ENCODE results near the gene B4GALT3. TPM values are rescaled to one million over a fixed set of nuclear protein-coding genes. Genes with fewer than 3 reads are reported as not detected.

The B4GALT3 gene
- total and polyA plus RNA-seq, 9 of the 15 experiments (the other 6 are each of a cell fraction or from before 2014, with no cell fraction given) = 31.2 to 103 (median 46.1) TPM

DNA sequence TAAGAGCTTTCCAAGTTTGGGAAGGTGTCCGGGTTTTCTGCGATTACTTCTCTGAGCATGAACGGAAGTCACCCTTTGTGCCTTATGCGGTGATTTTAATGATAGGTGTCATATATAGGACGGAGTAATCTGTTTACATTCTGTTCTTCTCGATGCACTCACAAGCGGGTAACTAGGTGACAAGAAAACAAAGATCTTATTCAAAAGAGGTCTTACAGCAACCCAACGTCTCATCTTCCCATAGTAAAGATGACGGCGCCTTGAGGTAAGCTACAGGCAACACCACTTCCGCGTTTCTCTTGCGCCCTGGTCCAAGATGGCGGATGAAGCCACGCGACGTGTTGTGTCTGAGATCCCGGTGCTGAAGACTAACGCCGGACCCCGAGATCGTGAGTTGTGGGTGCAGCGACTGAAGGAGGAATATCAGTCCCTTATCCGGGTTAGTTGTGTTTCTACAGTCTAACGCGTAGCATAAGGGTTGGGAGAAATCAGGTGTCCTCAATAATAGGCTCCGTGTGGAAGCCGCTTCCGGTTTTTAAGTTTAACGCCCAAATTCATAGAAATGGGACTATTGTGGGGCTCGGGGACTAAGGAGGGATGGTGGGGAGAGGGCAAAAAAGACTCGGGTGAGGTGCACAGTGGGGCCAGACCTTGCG lies 23.5 kb downstream of the B4GALT3 start, which contains the start of gene UFC1 (continued):
- TF ChIP-seq, protein P1, sequence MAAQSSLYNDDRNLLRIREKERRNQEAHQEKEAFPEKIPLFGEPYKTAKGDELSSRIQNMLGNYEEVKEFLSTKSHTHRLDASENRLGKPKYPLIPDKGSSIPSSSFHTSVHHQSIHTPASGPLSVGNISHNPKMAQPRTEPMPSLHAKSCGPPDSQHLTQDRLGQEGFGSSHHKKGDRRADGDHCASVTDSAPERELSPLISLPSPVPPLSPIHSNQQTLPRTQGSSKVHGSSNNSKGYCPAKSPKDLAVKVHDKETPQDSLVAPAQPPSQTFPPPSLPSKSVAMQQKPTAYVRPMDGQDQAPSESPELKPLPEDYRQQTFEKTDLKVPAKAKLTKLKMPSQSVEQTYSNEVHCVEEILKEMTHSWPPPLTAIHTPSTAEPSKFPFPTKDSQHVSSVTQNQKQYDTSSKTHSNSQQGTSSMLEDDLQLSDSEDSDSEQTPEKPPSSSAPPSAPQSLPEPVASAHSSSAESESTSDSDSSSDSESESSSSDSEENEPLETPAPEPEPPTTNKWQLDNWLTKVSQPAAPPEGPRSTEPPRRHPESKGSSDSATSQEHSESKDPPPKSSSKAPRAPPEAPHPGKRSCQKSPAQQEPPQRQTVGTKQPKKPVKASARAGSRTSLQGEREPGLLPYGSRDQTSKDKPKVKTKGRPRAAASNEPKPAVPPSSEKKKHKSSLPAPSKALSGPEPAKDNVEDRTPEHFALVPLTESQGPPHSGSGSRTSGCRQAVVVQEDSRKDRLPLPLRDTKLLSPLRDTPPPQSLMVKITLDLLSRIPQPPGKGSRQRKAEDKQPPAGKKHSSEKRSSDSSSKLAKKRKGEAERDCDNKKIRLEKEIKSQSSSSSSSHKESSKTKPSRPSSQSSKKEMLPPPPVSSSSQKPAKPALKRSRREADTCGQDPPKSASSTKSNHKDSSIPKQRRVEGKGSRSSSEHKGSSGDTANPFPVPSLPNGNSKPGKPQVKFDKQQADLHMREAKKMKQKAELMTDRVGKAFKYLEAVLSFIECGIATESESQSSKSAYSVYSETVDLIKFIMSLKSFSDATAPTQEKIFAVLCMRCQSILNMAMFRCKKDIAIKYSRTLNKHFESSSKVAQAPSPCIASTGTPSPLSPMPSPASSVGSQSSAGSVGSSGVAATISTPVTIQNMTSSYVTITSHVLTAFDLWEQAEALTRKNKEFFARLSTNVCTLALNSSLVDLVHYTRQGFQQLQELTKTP (IDR thresholded peaks at IDR 0.05; ENCODE audit: low read depth in 1 of 2, partially characterized antibody in 2 of 2) = peak; percentile 59 to 75
- TF ChIP-seq POLR2A (conservative IDR thresholded peaks at IDR 0.05) (peak; percentile 94), ETV6 (IDR thresholded peaks at IDR 0.05; ENCODE audit: borderline replicate concordance in 1 of 2, low read depth in 2 of 2, low read length in 1 of 2) (0 out of 4 replicates have a peak, but pooled peaks of 1 of the 2 experiments have one; percentile 40), ETV6 (CRISPR knock-in tag; IDR thresholded peaks at IDR 0.05; ENCODE audit: borderline replicate concordance) (no peak), ETV1 (tag; conservative IDR thresholded peaks at IDR 0.05; ENCODE audit: low read depth) (peak; percentile 61), ZNF407 (IDR thresholded peaks at IDR 0.05; ENCODE audit: low read depth) (0 out of 2 replicates have a peak, but pooled peaks have one; percentile 13), ATF7 (IDR thresholded peaks at IDR 0.05) (peak; percentile 76)
- TF ChIP-seq, protein P2, sequence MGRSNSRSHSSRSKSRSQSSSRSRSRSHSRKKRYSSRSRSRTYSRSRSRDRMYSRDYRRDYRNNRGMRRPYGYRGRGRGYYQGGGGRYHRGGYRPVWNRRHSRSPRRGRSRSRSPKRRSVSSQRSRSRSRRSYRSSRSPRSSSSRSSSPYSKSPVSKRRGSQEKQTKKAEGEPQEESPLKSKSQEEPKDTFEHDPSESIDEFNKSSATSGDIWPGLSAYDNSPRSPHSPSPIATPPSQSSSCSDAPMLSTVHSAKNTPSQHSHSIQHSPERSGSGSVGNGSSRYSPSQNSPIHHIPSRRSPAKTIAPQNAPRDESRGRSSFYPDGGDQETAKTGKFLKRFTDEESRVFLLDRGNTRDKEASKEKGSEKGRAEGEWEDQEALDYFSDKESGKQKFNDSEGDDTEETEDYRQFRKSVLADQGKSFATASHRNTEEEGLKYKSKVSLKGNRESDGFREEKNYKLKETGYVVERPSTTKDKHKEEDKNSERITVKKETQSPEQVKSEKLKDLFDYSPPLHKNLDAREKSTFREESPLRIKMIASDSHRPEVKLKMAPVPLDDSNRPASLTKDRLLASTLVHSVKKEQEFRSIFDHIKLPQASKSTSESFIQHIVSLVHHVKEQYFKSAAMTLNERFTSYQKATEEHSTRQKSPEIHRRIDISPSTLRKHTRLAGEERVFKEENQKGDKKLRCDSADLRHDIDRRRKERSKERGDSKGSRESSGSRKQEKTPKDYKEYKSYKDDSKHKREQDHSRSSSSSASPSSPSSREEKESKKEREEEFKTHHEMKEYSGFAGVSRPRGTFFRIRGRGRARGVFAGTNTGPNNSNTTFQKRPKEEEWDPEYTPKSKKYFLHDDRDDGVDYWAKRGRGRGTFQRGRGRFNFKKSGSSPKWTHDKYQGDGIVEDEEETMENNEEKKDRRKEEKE (IDR thresholded peaks at IDR 0.05; ENCODE audit: borderline replicate concordance in 1 of 2, control insufficient read depth in 1 of 2, low read depth in 2 of 2, low read length in 1 of 2) = peak in 1 of 2 experiments; percentile 91; a peak in 2 of 4 replicates

All from K562 (cell line).